HK-2 (cell line): ENCODE measurements around the gene TENM3.
"Not testable (repeated sequence)": the region's sequence is repeated elsewhere in the genome, so short reads cannot be mapped to it uniquely, and the experiment has no call there.

Experiments
- DNase-seq: peaks from one replicate; pipeline ENCODE4 v3.0.0-alpha.2; 2018; ENCODE audit not compliant: unreplicated experiment

The TENM3 gene

DNA sequence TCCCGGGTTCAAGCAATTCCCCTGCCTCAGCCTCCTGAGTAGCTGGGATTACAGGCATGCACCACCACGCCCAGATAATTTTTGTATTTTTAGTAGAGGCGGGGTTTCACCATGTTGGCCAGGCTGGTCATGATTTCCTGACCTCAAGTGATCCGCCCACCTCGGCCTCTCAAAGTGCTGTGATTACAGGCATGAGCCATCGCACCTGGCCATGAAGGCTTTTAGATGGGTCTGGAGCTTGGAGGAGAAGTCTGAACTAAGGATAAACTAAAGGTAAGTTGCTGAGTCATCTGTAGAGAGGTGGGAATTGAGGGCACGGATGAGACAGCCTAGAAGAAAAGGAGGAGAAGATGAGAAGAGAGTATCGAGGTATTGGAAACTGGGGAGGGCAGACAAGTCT lies at the start of gene TENM3:
TENM3 (plus strand) TSS at position 199 of the 400 bp plus-strand sequence. CDS start 80,619 bp downstream, outside the sequence.
- DNase-seq = not testable (repeated sequence)

DNA sequence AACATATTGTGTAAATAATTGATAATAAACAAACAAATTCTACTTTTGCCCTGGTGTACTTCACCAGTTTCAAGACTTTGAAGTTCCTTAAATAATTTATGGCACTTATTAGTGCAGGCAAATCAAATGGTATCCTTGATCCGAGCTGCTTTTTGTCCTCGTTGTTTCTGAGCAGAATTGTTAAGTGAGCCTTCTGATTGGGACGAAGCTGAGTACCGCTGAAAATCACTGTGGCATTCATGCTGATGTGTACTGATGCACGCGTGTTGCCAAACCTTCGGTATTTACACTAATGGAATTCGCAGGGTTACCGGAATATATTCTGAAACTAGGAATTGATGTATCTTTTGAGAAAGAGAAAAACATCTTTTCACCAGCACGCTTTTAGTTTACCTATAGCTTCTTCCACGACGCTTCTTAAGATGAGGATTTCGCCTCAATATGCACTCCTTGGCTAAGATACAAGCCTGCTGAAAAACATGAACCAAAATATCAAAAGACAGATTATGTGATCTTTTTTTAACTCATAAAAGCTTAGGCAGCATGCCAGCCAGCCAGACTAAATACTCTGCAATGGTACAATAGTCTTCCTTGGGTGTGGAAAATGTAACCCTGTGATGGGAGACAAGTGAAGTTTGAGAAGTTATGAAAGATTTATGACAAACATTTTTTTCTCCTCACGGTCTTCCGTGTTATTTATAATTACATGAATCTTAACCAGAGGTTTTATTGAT lies 48.9 kb upstream of the TENM3 start:
- no peak for DNase-seq

DNA sequence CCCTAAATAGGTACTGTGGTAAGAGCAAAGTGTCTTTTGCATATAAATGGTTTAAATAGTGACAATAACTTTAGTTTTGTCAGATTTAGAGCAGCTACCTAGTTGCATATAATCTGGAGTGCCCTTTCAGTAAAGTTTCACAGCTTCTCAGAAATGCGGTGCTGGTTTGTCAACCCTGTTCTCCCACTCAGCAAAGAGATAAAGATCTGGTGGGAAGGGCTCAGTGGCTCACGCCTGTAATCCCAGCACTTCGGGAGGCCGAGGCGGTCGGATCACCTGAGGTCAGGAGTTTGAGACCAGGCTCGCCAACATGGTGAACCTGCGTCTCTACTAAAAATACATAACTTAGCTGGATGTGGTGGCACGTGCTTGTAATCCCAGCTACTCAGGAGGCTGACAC lies 45.6 kb upstream of the TENM3 start:
- DNase-seq = no peak

DNA sequence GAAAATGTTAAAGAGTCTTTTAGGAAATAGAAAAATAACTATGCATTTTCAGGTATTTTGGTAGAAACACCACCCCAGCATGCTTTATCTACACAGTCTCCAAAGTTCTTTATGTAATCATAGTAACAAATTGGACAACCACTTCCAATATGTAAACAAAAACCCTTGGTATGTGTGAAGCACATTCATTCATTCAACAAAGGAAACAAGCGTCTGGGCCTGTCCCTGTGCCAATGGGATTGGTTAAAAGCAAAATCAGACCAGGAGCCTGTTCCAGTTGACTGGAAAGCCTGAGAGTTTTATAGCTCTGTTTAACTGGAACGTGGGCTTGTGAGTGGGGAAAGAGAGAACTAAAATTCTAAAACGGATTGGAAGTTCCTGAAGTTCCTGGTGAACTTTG lies 41.3 kb upstream of the TENM3 start:
- no peak for DNase-seq

DNA sequence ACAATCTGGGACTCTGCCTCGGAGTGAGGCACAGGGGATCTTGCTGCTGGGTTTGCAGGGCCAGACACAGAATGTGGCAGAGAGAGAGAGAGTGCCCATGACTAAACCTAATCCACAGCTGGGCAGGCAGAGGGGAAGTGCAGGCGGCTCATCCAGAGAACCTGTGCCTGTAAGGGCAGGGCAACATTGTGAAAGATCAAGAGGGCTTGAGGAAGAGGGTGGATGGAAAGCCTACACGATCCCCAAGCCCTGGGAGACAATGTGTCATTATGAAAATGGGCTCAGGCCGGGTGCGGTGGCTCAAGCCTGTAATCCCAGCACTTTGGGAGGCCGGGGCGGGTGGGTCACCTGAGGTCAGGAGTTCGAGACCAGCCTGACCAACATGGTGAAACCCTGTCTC lies 40.6 kb upstream of the TENM3 start:
- DNase-seq = no peak

DNA sequence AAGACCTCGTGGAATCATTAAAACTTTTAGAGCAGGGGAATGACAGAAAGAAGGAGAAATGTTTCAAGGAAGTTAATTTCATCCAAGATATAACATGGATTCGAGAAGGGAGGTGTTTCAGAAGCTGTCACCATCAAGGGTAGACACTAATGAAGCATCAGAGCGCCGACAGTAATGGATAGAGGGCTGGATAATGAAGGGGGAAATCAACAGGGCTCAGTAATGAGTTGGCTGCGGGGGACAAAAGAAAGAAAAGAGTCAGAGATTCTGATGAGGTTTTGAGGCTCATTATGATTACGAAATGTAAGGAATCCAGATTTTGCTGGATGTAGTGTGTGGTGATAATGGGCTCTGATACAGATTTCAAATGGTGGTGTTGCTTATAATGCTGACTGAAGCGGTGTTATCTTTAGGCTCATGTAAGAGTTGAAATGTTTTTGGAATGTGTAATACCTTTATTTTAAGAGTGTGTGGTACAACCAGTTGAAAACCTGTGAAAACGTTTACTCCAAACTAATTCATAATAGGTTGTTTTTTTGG lies 39.3 kb upstream of the TENM3 start:
- DNase-seq = no peak

DNA sequence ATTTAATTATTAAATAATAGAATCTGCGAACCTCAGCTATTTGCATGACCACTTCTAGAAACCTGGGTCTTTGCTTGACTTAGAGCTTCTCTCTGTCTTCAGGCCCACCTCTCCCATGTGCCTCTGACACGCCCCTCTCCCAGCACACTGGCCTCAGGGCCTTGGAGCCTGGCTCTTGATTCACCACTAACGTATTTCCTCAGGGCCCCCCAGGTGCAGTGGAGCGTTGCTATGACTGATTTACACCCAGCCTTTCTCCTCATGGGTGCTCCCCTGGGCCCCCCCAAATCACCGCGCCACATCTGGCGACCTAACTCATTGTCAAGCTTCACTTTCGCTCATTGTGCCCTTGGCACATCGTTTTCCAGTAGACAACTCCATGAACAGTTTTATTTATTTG lies 37.9 kb upstream of the TENM3 start:
- DNase-seq = no peak

DNA sequence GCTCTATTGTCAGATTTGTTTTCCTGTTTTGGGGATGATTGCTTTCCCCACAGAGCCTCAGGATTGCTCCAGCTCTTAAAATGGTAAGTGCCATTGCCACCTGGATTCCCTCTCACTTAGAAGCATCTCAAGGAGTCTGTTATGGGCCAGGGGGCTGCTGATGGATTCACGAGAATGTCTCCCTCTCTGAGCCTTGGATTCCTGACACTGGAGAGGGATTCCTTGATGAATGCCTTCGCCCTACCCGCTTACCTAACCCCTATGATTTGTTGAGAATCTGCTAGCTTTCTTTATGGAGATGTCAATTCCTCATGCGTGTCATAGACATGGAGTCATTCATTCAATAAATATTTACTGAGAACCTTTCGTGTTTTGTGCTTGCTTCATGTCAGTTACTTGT lies 36.9 kb upstream of the TENM3 start:
- no peak for DNase-seq

DNA sequence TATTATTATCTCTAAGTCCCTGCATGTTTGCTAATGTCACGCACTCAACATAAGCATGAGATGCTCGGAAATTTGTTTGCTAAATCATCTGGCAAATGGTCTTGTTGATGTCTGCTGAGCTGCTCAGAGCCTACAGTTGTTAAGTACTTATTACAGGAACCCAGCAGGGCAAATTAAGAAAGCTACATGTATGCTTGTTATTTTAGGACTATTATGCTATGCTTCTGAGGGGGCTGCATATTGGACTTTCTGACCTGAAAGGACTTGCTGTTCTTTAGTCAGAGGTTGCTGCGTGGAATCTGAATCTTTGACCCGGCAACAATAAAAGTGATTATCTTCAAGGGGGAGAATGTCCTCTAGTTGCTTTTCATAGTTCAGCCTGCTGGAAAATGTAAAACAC lies 36.3 kb upstream of the TENM3 start:
- DNase-seq = no peak

DNA sequence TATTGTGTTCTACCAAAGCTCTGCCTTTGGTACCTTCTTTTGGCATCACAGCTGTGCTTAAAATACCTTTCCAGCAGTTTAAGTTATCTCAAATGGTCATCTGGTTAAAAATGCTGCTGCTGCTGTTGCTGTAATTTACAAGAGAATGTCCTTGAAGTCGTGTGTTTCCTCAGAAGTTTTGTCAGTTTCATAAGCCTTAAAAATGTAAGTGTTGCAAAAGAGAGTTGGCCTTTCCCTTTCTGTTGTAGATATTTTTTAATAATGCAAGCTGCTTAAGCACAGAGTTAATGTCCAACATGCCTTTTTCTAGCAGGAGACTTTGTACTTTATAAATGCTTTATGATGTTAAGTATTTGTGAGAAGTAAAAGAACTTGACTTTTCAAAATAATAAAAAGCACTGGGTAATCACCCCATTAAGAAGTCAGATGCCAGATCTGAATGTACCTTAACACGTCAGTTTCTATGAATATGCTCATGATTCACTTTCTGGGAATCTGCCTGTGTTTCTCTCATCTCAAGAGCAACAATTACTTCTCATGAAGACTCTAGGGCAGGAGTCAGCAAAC lies 35.3 kb upstream of the TENM3 start:
- DNase-seq = no peak

DNA sequence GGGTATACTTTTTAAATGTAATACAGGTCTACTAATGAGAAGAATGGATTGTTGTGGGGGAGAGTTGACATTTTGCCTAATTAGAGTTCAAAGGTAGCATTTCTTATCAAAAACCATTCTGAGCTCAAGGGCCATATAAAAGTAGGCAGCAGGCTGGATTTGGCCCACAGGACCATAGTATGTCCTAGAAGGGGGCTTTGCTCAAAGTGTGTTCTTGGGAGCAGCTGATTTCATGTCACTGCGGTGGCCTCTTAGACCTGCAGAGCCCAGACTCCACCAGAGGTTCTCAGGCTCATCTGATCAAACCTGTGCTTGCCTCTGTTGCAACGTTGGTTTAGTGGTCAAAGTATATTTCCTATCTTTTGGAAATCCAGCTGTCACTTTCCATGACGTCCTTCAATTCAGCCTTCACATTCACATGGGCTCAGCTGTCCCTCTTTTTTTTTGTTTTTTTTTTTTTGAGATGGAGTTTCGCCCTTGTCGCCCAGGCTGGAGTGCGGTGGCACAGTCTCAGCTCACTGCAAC lies 34.6 kb upstream of the TENM3 start:
- DNase-seq = no peak

DNA sequence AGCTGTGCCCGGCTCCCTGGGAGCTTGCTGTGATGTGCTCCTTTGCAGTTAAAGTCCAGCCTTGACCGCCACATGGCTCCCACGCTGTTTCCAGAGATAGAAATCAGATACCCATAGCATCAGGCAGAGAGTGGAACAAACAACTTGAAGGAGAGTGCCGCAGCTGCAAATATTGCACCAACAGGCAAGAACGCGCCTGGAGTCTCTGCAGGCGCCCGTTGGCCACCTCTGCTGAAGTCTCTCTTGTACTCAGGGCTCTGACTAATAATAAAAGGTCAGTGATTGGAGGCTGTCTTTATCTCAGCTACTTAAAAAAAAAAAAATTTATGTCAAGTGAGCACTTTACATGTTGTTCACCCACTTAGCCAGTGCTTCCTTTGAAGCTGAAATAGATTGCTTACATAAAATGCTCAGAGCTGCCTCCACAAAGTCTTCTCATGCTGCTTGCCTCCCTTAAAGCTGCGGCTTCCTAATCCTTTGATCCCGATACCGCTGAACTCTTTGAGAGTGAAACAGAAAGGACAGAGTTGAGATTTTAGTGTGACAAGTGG lies 30.9 kb upstream of the TENM3 start:
- no peak for DNase-seq

DNA sequence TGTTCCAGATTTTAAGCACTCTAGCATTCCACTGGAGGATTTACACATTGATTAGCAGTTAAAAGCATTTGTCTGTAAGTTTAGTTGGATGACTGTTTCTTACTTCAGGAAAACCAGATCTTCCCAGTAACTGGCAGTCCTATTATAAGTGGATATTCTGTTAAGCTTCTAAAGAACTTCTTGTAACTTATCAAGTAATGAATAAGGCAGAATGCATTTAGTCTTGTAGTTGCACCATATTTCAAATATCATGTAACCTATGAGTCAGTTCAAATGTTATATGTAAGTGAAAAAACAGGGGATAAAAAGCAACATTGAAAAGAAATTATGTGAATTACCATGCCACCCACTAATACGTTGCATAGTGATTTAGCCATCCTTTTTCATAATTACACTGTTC lies 30.2 kb upstream of the TENM3 start:
- no peak for DNase-seq

DNA sequence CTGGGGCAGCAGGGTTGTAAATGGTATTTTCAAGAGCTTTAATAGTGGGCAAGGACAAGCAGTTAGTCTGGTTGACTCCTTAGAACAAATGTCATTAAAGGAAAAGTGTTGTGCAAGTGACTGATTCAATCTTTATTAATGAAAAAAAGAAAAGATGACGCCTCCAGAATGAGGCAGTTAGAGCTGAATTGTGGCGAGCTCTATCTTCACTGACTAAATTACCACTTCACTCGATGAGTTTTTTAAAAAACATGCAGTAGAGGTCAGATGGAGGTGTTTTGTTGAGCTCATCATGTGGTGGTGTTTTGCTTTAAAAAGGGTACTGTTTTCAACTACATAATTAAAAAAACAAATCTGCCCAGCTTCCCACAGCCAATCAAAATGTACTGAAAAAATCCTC lies 28.1 kb upstream of the TENM3 start:
- no peak for DNase-seq

DNA sequence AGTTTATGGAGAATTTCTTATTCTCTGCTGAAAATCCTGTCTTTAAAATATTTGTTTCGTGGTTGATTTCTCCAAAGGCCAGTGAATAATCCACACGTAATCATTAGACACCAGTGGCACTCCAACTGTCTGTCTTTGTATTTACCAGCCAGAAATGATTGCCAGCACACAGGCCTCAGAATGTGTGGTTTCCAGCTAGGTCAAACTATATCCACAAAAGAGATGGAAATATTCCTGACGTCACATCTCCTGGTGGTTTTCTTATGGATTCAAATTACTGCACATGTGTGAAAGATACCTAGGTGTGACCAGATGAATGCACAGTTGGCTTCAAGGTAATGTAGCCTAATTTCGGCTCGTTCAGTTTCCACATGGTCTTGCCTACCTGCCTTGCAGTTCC lies 27.2 kb upstream of the TENM3 start:
- DNase-seq = no peak

DNA sequence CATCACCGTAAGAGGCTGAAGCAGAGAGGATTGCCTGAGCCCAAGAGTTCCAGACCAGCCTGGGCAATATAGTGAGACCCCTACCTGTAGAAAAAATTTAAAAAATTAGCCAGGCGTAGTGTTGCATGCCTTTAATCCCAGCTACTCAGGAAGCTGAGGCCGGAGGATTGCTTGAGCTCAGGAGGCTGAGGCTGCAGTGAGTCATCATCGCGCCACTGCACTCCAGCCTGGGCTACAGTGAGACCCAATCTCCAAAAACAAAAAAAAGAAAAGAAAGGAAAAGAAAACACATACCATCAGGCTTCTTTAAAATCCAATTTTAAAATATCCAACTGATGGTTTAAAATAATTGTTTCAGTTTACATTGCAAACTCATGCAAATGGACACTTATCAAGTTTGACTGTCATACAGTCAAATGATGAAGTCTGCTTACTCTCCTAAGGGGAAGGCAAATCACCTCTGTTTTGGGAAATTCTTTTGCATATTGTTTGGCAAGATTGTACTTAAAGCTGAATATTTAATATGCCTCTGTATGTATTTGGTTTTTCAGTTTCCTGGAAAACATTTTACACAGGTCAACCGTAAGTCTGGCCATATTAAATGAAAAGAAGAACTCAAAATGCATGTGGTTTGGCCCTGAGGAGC lies 23.7 kb upstream of the TENM3 start:
- DNase-seq = no peak

DNA sequence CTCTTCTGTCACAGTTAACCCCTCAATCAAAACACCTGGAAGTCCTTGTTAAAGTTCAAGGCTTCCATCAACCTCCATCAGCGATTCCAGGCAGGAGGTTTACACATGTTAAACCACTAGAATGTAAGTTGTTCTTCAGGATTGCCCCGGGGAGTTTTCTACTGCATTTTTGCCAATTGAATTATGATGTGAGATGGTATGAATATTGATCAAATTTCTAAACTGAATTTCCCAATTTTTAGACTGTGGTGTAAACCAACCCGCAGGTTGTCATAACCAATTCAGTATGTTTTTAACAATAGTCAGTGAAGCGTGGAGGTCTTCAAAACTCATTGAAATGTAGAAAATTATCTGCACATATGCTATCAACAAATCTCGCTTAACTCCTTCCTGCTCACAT lies 21.2 kb upstream of the TENM3 start:
- no peak for DNase-seq

DNA sequence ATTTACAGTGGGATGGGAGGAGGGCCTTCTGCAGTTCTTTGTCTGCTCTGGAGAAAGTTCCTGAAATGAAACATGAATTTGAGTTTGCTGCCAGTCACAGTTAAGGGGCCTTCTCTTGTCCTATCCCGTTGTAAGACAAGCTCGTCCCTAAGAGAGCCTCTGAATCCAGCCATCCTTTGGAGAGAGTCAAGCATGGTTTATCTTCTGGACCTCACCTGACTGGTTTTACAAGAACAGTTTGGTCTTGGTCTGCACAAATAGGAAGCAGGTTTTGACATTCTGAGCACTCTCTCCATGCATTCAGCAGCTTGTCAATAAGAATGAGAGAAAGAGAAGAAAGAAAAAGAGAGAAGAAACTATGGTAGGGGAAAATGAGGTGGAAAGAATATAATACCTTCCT lies 20.4 kb upstream of the TENM3 start:
- DNase-seq = no peak

DNA sequence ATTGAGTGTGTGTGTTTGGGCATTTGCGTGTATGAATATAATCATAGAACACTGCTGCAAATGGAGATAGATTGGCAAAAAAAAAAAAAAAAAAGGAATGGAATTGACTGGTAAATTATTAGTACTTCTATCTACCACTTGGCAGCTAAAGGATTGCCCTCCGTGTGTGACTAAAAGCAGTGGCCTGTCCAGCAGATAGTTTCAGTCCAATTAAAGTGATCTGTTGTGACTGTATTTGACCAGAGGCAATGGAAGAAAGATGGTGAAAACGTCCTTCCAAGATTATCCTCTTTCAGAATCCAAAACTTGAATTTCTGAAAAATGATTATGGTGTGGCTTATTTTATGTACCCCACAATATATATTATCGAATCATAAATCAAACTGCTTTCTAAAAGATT lies 19.5 kb upstream of the TENM3 start:
- DNase-seq = no peak

DNA sequence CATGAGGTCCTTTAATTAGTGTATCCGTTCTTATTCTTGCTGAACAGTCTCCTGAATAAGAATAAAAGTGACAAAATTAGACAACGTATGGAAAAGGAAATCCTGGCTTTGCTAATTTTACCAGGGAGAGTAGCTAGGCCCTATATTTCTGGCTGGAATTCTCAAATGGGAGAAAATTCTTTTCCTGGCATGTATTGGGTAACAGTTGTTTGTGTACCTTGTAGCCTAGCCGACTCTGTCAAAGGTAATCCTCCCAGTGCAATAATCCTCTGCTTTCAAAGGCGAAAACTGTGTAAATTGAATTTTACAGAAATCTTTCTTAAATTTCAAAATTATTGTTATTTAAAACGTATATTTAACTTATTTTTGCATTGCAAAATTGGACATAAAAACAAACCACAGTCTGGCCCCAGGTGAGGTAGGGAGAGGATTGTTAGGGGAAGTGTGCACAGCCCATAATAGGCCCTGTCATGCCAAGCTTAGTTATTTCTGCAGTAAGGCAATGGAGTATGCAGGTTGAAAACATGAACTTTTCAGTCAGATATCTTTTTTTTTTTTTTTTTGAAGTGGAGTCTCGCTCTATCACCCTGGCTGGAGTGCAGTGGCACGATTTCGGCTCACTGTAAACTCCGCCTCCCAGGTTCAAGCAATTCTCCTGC lies 18.9 kb upstream of the TENM3 start:
- no peak for DNase-seq

DNA sequence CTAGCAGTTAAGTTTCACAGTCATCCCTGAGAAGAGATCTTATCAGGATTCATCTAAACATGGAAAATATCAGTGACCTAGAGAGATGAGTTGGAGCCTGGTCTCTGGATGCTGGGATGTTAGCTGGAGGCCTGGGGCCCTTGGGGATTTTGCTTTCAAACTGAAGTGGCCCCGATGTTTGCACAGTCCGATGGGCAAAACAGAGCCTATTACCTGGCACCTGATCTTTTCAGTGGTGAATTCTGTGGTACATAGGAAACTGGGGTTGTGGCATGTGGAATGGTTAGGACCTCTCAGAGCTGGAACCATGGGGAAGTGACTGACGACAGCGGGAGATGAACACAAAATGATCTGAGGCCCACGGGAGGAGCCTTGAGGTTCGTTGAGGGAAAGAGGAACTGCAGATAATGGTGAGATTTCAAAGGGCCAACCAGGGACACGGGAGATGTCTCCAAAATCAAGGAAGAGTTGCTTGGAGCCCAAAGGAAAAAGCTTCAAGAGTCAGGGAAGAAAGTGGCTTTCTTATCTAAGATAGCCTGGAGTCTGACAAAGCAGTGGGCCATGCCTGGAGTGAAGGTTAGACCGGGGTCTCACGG lies 17.8 kb upstream of the TENM3 start:
- no peak for DNase-seq

DNA sequence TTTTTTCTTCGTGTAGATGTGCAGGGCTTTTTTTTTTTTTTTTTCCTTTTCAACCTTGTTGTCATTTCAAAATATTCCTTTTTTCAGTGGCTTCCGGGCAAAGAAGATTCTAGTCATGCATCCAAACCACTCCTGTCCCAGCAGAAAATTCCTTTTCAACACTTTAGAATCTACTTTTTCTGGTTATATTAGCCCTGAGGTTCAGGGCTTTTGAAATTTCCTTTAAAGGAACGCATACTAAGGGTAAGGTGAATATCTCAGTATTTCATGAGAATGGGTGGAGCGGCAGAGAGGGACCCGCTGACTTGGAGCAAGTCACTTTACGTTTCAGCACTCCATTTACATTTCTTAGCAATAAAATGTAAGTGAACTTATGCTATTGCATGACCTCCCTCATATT lies 15.6 kb upstream of the TENM3 start:
- no peak for DNase-seq
